Prostate gland (tissue), 2 donors: ENCODE measurements around the gene SNAI1. TPM values are rescaled to one million over a fixed set of nuclear protein-coding genes. Genes with fewer than 3 reads are reported as not detected.
"Not testable (repeated sequence)": the region's sequence is repeated elsewhere in the genome, so short reads cannot be mapped to it uniquely, and the experiment has no call there.

Experiments used
- DNase-seq: peaks from one replicate; pipeline ENCODE4 v3.0.0-alpha.2; 2019; ENCODE audit warnings: low spot score
- H3K27ac ChIP-seq, 2 donors: fragments of 200-600 bp; sonication (generic); 2 replicates each; pipeline ENCODE4 v1.5.1; 2017 to 2019
- H3K27me3 ChIP-seq: fragments of 200-600 bp; sonication (generic); replicated peaks from 2 replicates; pipeline ENCODE4 v1.5.1; 2019; ENCODE audit not compliant: insufficient read depth
- H3K36me3 ChIP-seq, 2 donors: fragments of 200-600 bp; sonication (generic); 1 replicate in 1 of 2; 2 replicates in 1 of 2; pipeline versions ENCODE4 v1.5.1 to v1.8.1; 2017 to 2019
- H3K4me1 ChIP-seq: fragments of 200-600 bp; sonication (generic); replicated peaks from 2 replicates; pipeline ENCODE4 v1.5.1; 2019
- H3K4me3 ChIP-seq, 2 donors: fragments of 200-600 bp; sonication (generic); 2 replicates each; pipeline ENCODE4 v1.5.1; 2017 to 2019
- H3K9me3 ChIP-seq: fragments of 200-600 bp; sonication (generic); 2 replicates; pipeline ENCODE4 v1.5.1; 2017
- CTCF ChIP-seq, 4 experiments: fragments of 200-600 bp in 2 of 4; fragments of 450-650 bp in 2 of 4; sonication (generic) in 2 of 4; IDR thresholded peaks; 1 replicate in 3 of 4; 2 replicates in 1 of 4; pipeline ENCODE4 v1.5.1; 2016 to 2019; ENCODE audit warnings: antibody characterized with exemption in 4 of 4, mild to moderate bottlenecking in 2 of 4, moderate library complexity in 2 of 4
- POLR2A ChIP-seq: fragments of 450-650 bp; IDR thresholded peaks from one replicate; pipeline ENCODE4 v1.6.1; 2016; ENCODE audit warnings: antibody characterized with exemption, mild to moderate bottlenecking
- POLR2AphosphoS5 ChIP-seq: sonication (generic); formaldehyde crosslinking; IDR thresholded peaks from one replicate; pipeline ENCODE4 v1.6.1; 2017; ENCODE audit warnings: antibody characterized with exemption
- WGBS: methylation state at CpG from one replicate; pipeline ENCODE4 v1.1.5; 2018; 5-methylcytosine and 5-hydroxymethylcytosine counted together
- intact Hi-C: fragments of 100-400 bp; cut with DNase I; formaldehyde crosslinking; loops from one replicate; pipeline ENCODE4 v1.14.2; 2022
- total RNA-seq, 2 donors: library from RNA; depleted of rRNA; stranded (reverse); fragments of >200 nt; gene quantifications; one replicate each; pipeline ENCODE4 v1.1.0, GENCODE V29; 2016

Gene SNAI1
- total RNA-seq, 2 donors from 2014 or later = 1.0 to 7.4 TPM

DNA sequence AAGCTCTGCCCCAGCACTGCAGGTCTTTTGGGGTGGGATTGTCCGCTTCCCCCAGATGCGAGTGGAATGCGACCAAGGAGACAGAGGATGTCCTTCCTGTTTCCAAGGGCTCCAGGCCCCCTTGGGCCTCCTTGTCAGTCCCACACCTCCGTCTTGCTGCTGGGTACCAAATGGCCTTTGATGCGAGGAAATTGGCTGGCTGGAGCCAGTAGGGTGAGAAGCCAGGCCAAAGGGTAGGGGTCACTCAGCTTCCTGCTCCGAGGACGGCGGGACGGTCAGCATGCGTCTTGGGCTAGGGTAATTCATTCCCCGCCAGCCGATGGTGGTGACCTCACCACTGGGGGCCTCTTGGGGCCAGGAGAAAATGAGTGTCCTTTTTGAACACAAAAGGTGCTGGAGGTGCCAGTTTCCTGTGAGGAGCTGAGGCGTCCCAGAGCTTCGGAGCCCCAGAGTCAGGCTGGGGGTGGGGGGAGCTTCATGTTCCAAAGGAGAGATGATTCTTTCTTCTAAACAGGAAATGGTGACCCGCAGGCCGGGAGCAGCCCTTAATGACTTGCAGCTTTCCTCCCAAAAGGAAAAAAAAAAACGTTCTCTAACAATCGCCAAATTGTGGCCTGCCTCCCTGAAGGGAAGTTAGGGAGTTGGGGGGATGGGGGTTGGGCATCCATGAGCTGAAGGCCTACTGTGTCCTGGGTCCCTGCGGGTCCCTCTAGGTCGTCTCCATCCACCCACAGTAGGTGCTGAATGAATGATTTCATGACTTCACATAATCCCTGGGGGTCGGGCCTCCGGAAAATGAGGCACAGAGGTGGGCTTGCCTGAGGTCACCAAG is 6.7 kb downstream of the SNAI1 start:
- 63% methylated on average over 22 of the region's 22 CpGs for WGBS
- H3K9me3 ChIP-seq = no peaks in the 10 kb centered on the region
- intact Hi-C loops = no loop called here
- no peaks in the 10 kb centered on the region for H3K36me3 ChIP-seq
- peaks cover 7% of the 10 kb centered on the region for H3K4me1 ChIP-seq
- no peaks in the 10 kb centered on the region for H3K27me3 ChIP-seq
- TF ChIP-seq CTCF (IDR thresholded peaks at IDR 0.05) = no peak
- no peak for TF ChIP-seq POLR2AphosphoS5
- no peak for TF ChIP-seq POLR2A
- DNase-seq = no peak
- peak overlapping the region; percentile 46 to 52 for H3K27ac ChIP-seq
- H3K4me3 ChIP-seq = no peak overlapping the region

GRCh38 chr20:49990271-49990720 is 7.5 kb downstream of the SNAI1 start:
- Histone ChIP-seq H3K9me3 (no peaks in the 10 kb centered on the region), H3K36me3 (no peaks in the 10 kb centered on the region), H3K4me3 (no peak overlapping the region), H3K27me3 (no peaks in the 10 kb centered on the region), H3K4me1 (peaks cover 7% of the 10 kb centered on the region), H3K27ac (peak overlapping the region; percentile 33 to 52)
- TF ChIP-seq POLR2A = no peak
- TF ChIP-seq CTCF (IDR thresholded peaks at IDR 0.05) = no peak
- peak; percentile 23 for TF ChIP-seq POLR2AphosphoS5
- intact Hi-C loops = no loop called here
- 23% methylated on average over 9 of the region's 9 CpGs for WGBS
- peak; percentile 58 for DNase-seq

DNA sequence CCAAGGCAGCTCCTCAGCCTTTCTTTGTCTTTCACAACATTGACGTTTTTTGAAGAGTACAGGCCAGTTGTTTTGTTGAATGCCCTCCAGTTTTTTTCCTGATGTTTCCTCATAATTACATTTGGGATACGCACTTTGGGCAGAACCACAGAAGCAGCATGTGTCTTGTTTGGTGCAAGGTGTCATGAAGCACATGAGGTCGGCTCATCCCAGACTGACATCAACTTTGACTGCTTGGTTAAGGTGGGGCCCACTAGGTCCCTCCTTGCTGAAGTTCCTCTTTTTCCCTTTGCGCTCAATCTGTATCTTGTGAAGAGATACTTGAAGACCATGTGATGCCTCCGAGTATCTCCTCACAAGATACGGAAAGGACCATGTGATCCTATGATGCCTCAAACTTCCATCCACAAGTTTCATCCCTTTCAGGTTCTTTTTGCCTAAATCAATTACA is 10.5 kb downstream of the SNAI1 start:
- no peaks in the 10 kb centered on the region for H3K9me3 ChIP-seq
- H3K4me1 ChIP-seq = peaks cover 7% of the 10 kb centered on the region
- no peak overlapping the region for H3K4me3 ChIP-seq
- no peak for TF ChIP-seq POLR2A
- TF ChIP-seq POLR2AphosphoS5 = no peak
- no peak for TF ChIP-seq CTCF (IDR thresholded peaks at IDR 0.05)
- intact Hi-C loops = no loop called here
- no peak for DNase-seq
- H3K27ac ChIP-seq = no peak overlapping the region
- H3K27me3 ChIP-seq = no peaks in the 10 kb centered on the region
- no peaks in the 10 kb centered on the region for H3K36me3 ChIP-seq
- WGBS = 69% methylated on average over 6 of the region's 6 CpGs

GRCh38 chr20:49995586-49995985 is 12.8 kb downstream of the SNAI1 start:
- no peaks in the 10 kb centered on the region for H3K36me3 ChIP-seq
- DNase-seq = no peak
- H3K27ac ChIP-seq = no peak overlapping the region
- no peaks in the 10 kb centered on the region for H3K27me3 ChIP-seq
- no peaks in the 10 kb centered on the region for H3K9me3 ChIP-seq
- no peaks in the 10 kb centered on the region for H3K4me1 ChIP-seq
- 93% methylated on average over 3 of the region's 3 CpGs for WGBS
- intact Hi-C loops = no loop called here
- H3K4me3 ChIP-seq = no peak overlapping the region
- TF ChIP-seq POLR2A (no peak), CTCF (IDR thresholded peaks at IDR 0.05) (no peak), POLR2AphosphoS5 (no peak)

DNA sequence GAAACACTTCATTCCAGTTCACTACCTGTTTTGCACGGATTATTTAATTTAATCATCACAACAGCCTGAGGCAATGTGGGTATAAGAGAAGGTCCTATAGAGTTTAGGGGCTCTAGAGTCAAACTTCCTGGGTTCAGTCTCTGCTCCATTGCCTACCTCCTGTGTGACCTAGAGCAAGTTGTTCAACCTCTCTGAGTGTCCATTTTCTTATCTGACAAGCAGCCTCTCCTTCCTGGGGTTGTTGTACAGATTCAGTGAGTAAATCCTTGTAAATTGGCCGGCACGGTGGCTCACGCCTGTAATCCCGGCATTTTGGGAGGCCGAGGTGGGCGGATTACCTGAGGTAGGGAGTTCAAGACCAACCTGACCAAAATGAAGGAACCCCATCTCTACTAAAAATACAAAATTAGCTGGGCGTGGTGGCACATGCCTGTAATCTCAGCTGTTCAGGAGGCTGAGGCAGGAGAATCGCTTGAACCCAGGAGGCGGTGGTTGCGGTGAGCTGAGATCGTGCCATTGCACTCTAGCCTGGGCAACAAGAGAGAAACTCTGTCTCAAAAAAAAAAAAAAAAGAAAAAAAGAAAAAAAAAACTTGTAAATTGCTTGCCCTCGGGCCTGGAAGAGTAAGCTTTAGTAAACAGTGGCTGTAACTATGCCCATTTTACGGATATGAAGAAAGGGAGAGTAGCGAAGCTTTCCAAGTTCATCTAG is 15.9 kb downstream of the SNAI1 start:
- 79% methylated on average over 15 of the region's 15 CpGs for WGBS
- H3K9me3 ChIP-seq, H3K27ac ChIP-seq, H3K4me3 ChIP-seq, H3K4me1 ChIP-seq, H3K36me3 ChIP-seq, DNase-seq, H3K27me3 ChIP-seq, intact Hi-C loops: not testable (repeated sequence)
